ENCODE measurements around the gene POLE. TPM values are rescaled to one million over a fixed set of nuclear protein-coding genes. Genes with fewer than 3 reads are reported as not detected.
A peak's percentile ranks its signal among the peaks of the same experiment; 100 is the strongest.

Gene POLE
- total RNA-seq, 1 experiment from 2014 or later: 144 TPM

DNA sequence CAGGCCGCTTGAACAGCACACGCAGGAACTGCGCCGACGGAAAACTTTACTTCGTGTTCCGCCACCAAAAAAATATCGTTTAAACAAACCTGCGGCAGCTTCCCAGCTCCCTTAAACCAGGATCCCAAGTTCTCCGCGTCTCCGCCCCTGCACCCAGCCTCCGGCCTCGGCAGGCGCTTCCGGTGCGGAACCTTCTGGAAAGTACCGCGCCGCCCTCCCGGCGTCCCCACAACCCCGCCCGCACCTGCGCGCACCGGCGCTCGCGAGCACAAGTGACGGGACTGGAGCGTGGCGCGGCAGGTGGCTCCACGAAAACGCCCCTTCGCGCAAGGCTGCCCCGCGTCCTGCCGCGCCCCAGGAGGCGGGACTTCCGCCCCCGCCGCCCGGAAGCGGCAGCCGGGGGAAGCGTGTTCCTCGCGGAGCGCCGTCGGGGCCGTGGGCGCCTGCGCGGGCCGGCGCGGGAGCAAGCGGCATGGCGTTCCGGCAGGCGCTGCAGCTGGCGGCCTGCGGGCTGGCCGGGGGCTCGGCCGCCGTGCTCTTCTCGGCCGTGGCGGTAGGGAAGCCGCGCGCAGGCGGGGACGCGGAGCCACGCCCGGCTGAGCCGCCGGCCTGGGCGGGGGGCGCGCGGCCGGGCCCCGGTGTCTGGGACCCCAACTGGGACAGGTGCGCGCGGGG is 23.4 kb upstream of the POLE start, which contains the start of gene PGAM5 (continued):
- TF ChIP-seq, protein P1, sequence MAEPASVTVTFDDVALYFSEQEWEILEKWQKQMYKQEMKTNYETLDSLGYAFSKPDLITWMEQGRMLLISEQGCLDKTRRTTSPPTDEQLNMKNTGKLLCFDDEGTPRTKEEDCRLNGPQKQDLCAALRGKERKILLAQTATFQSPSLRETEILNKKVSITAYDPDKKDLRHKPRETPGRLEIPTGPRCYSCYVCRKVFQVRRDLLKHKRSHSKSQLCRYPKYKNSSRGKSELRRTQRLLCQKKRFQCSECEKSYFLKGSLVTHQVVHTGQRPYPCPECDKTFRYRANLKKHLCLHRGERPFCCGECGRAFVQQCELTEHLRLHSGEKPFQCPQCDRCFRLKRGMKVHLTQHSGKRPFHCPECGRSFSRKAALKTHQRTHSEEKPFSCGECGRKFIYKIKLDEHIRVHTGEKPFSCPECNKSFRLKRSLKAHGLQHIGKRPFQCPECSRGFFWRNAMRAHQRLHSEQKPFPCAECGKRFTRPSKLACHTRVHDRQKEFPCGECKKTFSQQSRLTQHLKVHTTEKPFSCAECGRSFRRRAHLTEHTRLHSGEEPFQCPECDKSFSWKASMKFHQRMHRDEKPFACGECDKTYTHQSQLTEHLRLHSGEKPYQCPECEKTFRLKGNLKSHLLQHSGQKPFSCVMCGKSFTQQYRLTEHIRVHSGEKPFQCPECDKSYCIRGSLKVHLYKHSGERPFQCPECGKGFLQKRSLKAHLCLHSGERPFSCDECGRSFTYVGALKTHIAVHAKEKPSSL (CRISPR knock-in tag; conservative IDR thresholded peaks at IDR 0.05): no peak
- TF ChIP-seq SMAD3 (CRISPR knock-in tag; IDR thresholded peaks at IDR 0.05; ENCODE audit: borderline replicate concordance): peak; percentile 86; the same call in 1 of the 2 replicates
- no peak for TF ChIP-seq SOX15 (CRISPR knock-in tag; IDR thresholded peaks at IDR 0.05)
- TF ChIP-seq, protein P2, sequence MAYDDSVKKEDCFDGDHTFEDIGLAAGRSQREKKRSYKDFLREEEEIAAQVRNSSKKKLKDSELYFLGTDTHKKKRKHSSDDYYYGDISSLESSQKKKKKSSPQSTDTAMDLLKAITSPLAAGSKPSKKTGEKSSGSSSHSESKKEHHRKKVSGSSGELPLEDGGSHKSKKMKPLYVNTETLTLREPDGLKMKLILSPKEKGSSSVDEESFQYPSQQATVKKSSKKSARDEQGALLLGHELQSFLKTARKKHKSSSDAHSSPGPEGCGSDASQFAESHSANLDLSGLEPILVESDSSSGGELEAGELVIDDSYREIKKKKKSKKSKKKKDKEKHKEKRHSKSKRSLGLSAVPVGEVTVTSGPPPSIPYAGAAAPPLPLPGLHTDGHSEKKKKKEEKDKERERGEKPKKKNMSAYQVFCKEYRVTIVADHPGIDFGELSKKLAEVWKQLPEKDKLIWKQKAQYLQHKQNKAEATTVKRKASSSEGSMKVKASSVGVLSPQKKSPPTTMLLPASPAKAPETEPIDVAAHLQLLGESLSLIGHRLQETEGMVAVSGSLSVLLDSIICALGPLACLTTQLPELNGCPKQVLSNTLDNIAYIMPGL (CRISPR knock-in tag; IDR thresholded peaks at IDR 0.05): peak; percentile 64
- TF ChIP-seq, protein P3, sequence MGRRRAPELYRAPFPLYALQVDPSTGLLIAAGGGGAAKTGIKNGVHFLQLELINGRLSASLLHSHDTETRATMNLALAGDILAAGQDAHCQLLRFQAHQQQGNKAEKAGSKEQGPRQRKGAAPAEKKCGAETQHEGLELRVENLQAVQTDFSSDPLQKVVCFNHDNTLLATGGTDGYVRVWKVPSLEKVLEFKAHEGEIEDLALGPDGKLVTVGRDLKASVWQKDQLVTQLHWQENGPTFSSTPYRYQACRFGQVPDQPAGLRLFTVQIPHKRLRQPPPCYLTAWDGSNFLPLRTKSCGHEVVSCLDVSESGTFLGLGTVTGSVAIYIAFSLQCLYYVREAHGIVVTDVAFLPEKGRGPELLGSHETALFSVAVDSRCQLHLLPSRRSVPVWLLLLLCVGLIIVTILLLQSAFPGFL (CRISPR knock-in tag; IDR thresholded peaks at IDR 0.05; ENCODE audit: borderline replicate concordance): no peak
- TF ChIP-seq, protein P4, sequence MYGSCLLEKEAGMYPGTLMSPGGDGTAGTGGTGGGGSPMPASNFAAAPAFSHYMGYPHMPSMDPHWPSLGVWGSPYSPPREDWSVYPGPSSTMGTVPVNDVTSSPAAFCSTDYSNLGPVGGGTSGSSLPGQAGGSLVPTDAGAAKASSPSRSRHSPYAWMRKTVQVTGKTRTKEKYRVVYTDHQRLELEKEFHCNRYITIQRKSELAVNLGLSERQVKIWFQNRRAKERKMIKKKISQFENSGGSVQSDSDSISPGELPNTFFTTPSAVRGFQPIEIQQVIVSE (CRISPR knock-in tag; IDR thresholded peaks at IDR 0.05; ENCODE audit: borderline replicate concordance): no peak
- TF ChIP-seq, protein P5, sequence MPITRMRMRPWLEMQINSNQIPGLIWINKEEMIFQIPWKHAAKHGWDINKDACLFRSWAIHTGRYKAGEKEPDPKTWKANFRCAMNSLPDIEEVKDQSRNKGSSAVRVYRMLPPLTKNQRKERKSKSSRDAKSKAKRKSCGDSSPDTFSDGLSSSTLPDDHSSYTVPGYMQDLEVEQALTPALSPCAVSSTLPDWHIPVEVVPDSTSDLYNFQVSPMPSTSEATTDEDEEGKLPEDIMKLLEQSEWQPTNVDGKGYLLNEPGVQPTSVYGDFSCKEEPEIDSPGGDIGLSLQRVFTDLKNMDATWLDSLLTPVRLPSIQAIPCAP (CRISPR knock-in tag; IDR thresholded peaks at IDR 0.05): peak; percentile 60; the same call in 1 of the 2 replicates
- TF ChIP-seq, protein P6, sequence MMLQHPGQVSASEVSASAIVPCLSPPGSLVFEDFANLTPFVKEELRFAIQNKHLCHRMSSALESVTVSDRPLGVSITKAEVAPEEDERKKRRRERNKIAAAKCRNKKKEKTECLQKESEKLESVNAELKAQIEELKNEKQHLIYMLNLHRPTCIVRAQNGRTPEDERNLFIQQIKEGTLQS (CRISPR knock-in tag; conservative IDR thresholded peaks at IDR 0.05): no peak
- TF ChIP-seq, protein P7, sequence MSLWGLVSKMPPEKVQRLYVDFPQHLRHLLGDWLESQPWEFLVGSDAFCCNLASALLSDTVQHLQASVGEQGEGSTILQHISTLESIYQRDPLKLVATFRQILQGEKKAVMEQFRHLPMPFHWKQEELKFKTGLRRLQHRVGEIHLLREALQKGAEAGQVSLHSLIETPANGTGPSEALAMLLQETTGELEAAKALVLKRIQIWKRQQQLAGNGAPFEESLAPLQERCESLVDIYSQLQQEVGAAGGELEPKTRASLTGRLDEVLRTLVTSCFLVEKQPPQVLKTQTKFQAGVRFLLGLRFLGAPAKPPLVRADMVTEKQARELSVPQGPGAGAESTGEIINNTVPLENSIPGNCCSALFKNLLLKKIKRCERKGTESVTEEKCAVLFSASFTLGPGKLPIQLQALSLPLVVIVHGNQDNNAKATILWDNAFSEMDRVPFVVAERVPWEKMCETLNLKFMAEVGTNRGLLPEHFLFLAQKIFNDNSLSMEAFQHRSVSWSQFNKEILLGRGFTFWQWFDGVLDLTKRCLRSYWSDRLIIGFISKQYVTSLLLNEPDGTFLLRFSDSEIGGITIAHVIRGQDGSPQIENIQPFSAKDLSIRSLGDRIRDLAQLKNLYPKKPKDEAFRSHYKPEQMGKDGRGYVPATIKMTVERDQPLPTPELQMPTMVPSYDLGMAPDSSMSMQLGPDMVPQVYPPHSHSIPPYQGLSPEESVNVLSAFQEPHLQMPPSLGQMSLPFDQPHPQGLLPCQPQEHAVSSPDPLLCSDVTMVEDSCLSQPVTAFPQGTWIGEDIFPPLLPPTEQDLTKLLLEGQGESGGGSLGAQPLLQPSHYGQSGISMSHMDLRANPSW (CRISPR knock-in tag; conservative IDR thresholded peaks at IDR 0.05; ENCODE audit: low read depth): peak; percentile 51; the same call in 1 of the 2 replicates
- no peak for TF ChIP-seq EMX1 (CRISPR knock-in tag; IDR thresholded peaks at IDR 0.05)
- TF ChIP-seq ATF1 (CRISPR knock-in tag; IDR thresholded peaks at IDR 0.05): peak; percentile 76; the same call in 1 of the 2 replicates
- TF ChIP-seq CBFB (CRISPR knock-in tag; IDR thresholded peaks at IDR 0.05; ENCODE audit: low read depth): no peak
- TF ChIP-seq ZNF671 (CRISPR knock-in tag; IDR thresholded peaks at IDR 0.05): no peak
- TF ChIP-seq, protein P8, sequence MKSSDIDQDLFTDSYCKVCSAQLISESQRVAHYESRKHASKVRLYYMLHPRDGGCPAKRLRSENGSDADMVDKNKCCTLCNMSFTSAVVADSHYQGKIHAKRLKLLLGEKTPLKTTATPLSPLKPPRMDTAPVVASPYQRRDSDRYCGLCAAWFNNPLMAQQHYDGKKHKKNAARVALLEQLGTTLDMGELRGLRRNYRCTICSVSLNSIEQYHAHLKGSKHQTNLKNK (CRISPR knock-in tag; IDR thresholded peaks at IDR 0.05): no peak
- TF ChIP-seq, protein P9, sequence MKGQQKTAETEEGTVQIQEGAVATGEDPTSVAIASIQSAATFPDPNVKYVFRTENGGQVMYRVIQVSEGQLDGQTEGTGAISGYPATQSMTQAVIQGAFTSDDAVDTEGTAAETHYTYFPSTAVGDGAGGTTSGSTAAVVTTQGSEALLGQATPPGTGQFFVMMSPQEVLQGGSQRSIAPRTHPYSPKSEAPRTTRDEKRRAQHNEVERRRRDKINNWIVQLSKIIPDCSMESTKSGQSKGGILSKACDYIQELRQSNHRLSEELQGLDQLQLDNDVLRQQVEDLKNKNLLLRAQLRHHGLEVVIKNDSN (CRISPR knock-in tag; IDR thresholded peaks at IDR 0.05): 0 out of 2 replicates have a peak, but pooled peaks have one; percentile 44
- no peak for TF ChIP-seq ZNF423 (CRISPR knock-in tag; IDR thresholded peaks at IDR 0.05)
- no peak for TF ChIP-seq ZNF138 (CRISPR knock-in tag; conservative IDR thresholded peaks at IDR 0.05)
- TF ChIP-seq, protein P10, sequence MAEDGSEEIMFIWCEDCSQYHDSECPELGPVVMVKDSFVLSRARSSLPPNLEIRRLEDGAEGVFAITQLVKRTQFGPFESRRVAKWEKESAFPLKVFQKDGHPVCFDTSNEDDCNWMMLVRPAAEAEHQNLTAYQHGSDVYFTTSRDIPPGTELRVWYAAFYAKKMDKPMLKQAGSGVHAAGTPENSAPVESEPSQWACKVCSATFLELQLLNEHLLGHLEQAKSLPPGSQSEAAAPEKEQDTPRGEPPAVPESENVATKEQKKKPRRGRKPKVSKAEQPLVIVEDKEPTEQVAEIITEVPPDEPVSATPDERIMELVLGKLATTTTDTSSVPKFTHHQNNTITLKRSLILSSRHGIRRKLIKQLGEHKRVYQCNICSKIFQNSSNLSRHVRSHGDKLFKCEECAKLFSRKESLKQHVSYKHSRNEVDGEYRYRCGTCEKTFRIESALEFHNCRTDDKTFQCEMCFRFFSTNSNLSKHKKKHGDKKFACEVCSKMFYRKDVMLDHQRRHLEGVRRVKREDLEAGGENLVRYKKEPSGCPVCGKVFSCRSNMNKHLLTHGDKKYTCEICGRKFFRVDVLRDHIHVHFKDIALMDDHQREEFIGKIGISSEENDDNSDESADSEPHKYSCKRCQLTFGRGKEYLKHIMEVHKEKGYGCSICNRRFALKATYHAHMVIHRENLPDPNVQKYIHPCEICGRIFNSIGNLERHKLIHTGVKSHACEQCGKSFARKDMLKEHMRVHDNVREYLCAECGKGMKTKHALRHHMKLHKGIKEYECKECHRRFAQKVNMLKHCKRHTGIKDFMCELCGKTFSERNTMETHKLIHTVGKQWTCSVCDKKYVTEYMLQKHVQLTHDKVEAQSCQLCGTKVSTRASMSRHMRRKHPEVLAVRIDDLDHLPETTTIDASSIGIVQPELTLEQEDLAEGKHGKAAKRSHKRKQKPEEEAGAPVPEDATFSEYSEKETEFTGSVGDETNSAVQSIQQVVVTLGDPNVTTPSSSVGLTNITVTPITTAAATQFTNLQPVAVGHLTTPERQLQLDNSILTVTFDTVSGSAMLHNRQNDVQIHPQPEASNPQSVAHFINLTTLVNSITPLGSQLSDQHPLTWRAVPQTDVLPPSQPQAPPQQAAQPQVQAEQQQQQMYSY (CRISPR knock-in tag; IDR thresholded peaks at IDR 0.05): no peak; the same call in 1 of the 2 replicates
- TF ChIP-seq, protein P11, sequence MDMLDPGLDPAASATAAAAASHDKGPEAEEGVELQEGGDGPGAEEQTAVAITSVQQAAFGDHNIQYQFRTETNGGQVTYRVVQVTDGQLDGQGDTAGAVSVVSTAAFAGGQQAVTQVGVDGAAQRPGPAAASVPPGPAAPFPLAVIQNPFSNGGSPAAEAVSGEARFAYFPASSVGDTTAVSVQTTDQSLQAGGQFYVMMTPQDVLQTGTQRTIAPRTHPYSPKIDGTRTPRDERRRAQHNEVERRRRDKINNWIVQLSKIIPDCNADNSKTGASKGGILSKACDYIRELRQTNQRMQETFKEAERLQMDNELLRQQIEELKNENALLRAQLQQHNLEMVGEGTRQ (CRISPR knock-in tag; IDR thresholded peaks at IDR 0.05): peak; percentile 30; the same call in 1 of the 2 replicates

All from WTC11 (cell line).